Measurements from ENCODE around the gene ARID3B.
"Not testable (repeated sequence)": the region's sequence is repeated elsewhere in the genome, so short reads cannot be mapped to it uniquely, and the experiment has no call there.

DNA sequence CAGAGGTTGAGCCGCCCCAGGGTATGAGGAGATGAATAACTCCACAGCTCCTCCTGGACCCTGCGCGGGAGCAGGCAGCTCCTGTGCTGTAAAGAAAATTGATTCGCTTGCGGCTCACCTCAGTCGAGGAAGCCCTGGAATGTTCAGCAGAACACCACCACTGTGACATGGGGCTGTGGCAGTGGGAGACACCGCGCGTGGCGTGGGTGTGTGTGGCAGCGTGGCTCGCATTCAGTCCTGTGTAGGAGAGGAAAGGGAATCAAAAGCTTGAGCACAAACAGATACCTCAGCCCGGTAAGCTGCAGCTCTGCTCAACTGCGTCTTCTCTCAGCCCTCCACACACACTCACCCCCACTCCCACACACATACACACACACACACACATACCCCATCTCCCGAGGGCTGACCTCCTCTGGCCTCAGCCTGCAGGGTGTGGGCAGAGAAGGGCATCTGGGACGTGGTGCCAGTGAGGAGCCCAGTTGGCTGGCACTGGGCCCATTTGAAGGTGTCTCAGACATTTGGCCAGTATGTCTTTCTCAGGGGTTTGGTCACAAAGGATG is 56.2 kb downstream of the ARID3B start:
- TF ChIP-seq, protein P1, sequence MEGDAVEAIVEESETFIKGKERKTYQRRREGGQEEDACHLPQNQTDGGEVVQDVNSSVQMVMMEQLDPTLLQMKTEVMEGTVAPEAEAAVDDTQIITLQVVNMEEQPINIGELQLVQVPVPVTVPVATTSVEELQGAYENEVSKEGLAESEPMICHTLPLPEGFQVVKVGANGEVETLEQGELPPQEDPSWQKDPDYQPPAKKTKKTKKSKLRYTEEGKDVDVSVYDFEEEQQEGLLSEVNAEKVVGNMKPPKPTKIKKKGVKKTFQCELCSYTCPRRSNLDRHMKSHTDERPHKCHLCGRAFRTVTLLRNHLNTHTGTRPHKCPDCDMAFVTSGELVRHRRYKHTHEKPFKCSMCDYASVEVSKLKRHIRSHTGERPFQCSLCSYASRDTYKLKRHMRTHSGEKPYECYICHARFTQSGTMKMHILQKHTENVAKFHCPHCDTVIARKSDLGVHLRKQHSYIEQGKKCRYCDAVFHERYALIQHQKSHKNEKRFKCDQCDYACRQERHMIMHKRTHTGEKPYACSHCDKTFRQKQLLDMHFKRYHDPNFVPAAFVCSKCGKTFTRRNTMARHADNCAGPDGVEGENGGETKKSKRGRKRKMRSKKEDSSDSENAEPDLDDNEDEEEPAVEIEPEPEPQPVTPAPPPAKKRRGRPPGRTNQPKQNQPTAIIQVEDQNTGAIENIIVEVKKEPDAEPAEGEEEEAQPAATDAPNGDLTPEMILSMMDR (IDR thresholded peaks at IDR 0.05; ENCODE audit: insufficient read depth, low read length): not testable (repeated sequence)
- TF ChIP-seq GABPA, POLR2AphosphoS5 (IDR thresholded peaks at IDR 0.05; ENCODE audit: low read depth): not testable (repeated sequence)

All from HL-60 (cell line).